Measurements from ENCODE around the gene NELL1.

DNA sequence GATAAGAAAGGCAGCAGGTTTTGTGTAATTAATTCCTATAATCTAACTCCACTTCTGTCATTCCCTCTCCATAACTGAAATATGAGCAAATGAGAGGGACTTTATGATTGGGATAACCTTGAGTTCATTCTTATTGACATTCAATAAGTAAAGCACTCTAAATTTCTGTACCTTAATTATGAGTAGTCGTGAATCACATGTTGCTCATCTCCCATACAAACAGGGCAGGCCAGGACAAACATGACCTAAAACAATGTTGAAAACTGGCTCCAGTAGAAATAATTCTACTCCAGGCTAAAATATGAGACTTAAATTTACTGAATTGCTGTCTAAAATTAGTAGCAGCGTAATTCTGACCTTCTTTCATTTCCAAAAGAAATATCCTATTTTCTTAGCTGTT is 505.4 kb downstream of the NELL1 start:
- TF ChIP-seq EZH2phosphoT487 (IDR thresholded peaks at IDR 0.05; ENCODE audit: unreplicated experiment) (no peak), EZH2 (IDR thresholded peaks at IDR 0.05; ENCODE audit: low read depth, unreplicated experiment) (no peak), POLR2AphosphoS5 (IDR thresholded peaks at IDR 0.05; ENCODE audit: low read depth) (no peak), JUNB (IDR thresholded peaks at IDR 0.05; ENCODE audit: unreplicated experiment) (no peak)
- TF ChIP-seq, protein P1, sequence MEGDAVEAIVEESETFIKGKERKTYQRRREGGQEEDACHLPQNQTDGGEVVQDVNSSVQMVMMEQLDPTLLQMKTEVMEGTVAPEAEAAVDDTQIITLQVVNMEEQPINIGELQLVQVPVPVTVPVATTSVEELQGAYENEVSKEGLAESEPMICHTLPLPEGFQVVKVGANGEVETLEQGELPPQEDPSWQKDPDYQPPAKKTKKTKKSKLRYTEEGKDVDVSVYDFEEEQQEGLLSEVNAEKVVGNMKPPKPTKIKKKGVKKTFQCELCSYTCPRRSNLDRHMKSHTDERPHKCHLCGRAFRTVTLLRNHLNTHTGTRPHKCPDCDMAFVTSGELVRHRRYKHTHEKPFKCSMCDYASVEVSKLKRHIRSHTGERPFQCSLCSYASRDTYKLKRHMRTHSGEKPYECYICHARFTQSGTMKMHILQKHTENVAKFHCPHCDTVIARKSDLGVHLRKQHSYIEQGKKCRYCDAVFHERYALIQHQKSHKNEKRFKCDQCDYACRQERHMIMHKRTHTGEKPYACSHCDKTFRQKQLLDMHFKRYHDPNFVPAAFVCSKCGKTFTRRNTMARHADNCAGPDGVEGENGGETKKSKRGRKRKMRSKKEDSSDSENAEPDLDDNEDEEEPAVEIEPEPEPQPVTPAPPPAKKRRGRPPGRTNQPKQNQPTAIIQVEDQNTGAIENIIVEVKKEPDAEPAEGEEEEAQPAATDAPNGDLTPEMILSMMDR (conservative IDR thresholded peaks at IDR 0.05; ENCODE audit: low read depth in 2 of 2) = no peak
- TF ChIP-seq, protein P2, sequence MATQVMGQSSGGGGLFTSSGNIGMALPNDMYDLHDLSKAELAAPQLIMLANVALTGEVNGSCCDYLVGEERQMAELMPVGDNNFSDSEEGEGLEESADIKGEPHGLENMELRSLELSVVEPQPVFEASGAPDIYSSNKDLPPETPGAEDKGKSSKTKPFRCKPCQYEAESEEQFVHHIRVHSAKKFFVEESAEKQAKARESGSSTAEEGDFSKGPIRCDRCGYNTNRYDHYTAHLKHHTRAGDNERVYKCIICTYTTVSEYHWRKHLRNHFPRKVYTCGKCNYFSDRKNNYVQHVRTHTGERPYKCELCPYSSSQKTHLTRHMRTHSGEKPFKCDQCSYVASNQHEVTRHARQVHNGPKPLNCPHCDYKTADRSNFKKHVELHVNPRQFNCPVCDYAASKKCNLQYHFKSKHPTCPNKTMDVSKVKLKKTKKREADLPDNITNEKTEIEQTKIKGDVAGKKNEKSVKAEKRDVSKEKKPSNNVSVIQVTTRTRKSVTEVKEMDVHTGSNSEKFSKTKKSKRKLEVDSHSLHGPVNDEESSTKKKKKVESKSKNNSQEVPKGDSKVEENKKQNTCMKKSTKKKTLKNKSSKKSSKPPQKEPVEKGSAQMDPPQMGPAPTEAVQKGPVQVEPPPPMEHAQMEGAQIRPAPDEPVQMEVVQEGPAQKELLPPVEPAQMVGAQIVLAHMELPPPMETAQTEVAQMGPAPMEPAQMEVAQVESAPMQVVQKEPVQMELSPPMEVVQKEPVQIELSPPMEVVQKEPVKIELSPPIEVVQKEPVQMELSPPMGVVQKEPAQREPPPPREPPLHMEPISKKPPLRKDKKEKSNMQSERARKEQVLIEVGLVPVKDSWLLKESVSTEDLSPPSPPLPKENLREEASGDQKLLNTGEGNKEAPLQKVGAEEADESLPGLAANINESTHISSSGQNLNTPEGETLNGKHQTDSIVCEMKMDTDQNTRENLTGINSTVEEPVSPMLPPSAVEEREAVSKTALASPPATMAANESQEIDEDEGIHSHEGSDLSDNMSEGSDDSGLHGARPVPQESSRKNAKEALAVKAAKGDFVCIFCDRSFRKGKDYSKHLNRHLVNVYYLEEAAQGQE (IDR thresholded peaks at IDR 0.05; ENCODE audit: unreplicated experiment) = no peak

All from GM23338 (cell line).